ENCODE results near the gene MTR. TPM values are rescaled to one million over a fixed set of nuclear protein-coding genes. Genes with fewer than 3 reads are reported as not detected.

MTR gene
- total RNA-seq, 1 experiment from 2014 or later: 24.6 TPM

GRCh38 chr1:236904892-236905741 lies 110.0 kb downstream of the MTR start (continued):
- no peak for TF ChIP-seq CTCF (IDR thresholded peaks at IDR 0.05 in 2 of 3, conservative IDR thresholded peaks at IDR 0.05 in 1 of 3; ENCODE audit: borderline replicate concordance in 1 of 3, insufficient read depth in 1 of 3, low read depth in 2 of 3, low read length in 2 of 3)
- TF ChIP-seq POLR2A (IDR thresholded peaks at IDR 0.05; ENCODE audit: borderline replicate concordance, extremely low read depth, insufficient read depth, insufficient read length): no peak
- TF ChIP-seq FOSL1 (IDR thresholded peaks at IDR 0.05; ENCODE audit: low read depth): peak; percentile 98

GRCh38 chr1:236907205-236907604 lies 112.1 kb downstream of the MTR start:
- TF ChIP-seq SIN3A (IDR thresholded peaks at IDR 0.05; ENCODE audit: low read depth) (no peak), EZH2 (IDR thresholded peaks at IDR 0.05) (no peak), CTCF (IDR thresholded peaks at IDR 0.05 in 2 of 3, conservative IDR thresholded peaks at IDR 0.05 in 1 of 3; ENCODE audit: borderline replicate concordance in 1 of 3, insufficient read depth in 1 of 3, low read depth in 2 of 3, low read length in 2 of 3) (no peak), REST (IDR thresholded peaks at IDR 0.05; ENCODE audit: low read depth) (no peak), FOSL1 (IDR thresholded peaks at IDR 0.05; ENCODE audit: low read depth) (no peak), TCF7L2 (IDR thresholded peaks at IDR 0.05; ENCODE audit: borderline replicate concordance, extremely low read depth, insufficient read depth, insufficient read length) (no peak)
- no TSS peak for BruUV-seq (replicated peaks)
- H3K79me2 ChIP-seq (ENCODE audit: insufficient read depth, low read length): no peaks in the 10 kb centered on the region
- intact Hi-C loops (cut with micrococcal nuclease): no loop called here
- H2AFZ ChIP-seq (ENCODE audit: low read depth, low read length, poor library complexity, severe bottlenecking): no peak overlapping the region
- H3K9me3 ChIP-seq (ENCODE audit: control insufficient read depth in 1 of 2, insufficient read depth in 1 of 2, low read depth in 1 of 2, low read length in 2 of 2): no peaks in the 10 kb centered on the region
- ChIA-PET RAD21 (ENCODE audit: low non-redundant PET in 1 of 2, low total read pairs in 2 of 2, uncharacterized antibody in 2 of 2, unreplicated experiment in 2 of 2) (no interaction called here), CTCF (no interaction called here), POLR2A (no interaction called here)
- ATAC-seq: no peak
- no peak for DNase-seq (ENCODE audit: low read depth, low spot score)
- no peaks in the 10 kb centered on the region for H4K20me1 ChIP-seq (ENCODE audit: insufficient read depth)
- H3K4me2 ChIP-seq (ENCODE audit: low read length): no peak overlapping the region
- H3K27me3 ChIP-seq (ENCODE audit: insufficient read depth, low read length): no peaks in the 10 kb centered on the region; the same call in 1 of the 2 replicates
- H3K4me3 ChIP-seq (replicated peaks in 1 of 2; ENCODE audit: low read depth in 1 of 2, low read length in 2 of 2): no peak overlapping the region
- H3K9me2 ChIP-seq (ENCODE audit: insufficient read depth): no peaks in the 10 kb centered on the region
- peaks cover 0 to 15% of the 10 kb centered on the region in 2 experiments; a peak in 2 of 4 replicates for H3K4me1 ChIP-seq (ENCODE audit: control insufficient read depth in 1 of 2, insufficient read depth in 2 of 2, low read length in 2 of 2)
- H3K9ac ChIP-seq (ENCODE audit: low read length): no peak overlapping the region
- H3K36me3 ChIP-seq (ENCODE audit: control insufficient read depth in 1 of 2, insufficient read depth in 2 of 2, low read length in 2 of 2): no peaks in the 10 kb centered on the region
- H3K27ac ChIP-seq (ENCODE audit: low read depth, low read length): no peak overlapping the region

Data from HCT116 (cell line).